Spleen (tissue), 11 donors: ENCODE measurements around the gene PCDHGB2. TPM values are rescaled to one million over a fixed set of nuclear protein-coding genes. Genes with fewer than 3 reads are reported as not detected.

Source experiments
- DNase-seq: peaks from one replicate; pipeline ENCODE4 v3.0.0-alpha.2; 2020
- H3K27ac ChIP-seq, 8 donors: fragments of 200-600 bp; sonication (generic) in 7 of 8; 1 replicate in 4 of 8; 2 replicates in 4 of 8; pipeline versions ENCODE4 v1.5.0 to v1.8.0; 2016 to 2021; ENCODE audit warnings: inconsistent platforms in 4 of 8, mild to moderate bottlenecking in 4 of 8, moderate library complexity in 1 of 8
- H3K27me3 ChIP-seq, 7 donors: fragments of 200-600 bp; sonication (generic) in 6 of 7; replicated peaks in 1 of 7; 1 replicate in 4 of 7; 2 replicates in 3 of 7; pipeline versions ENCODE4 v1.5.0 to v1.8.0; 2016 to 2021; ENCODE audit warnings: inconsistent platforms in 3 of 7, mild to moderate bottlenecking in 1 of 7
- H3K36me3 ChIP-seq, 6 donors: fragments of 200-600 bp; sonication (generic) in 5 of 6; 1 replicate in 4 of 6; 2 replicates in 2 of 6; pipeline versions ENCODE4 v1.5.0 to v1.8.0; 2016 to 2021; ENCODE audit warnings: inconsistent platforms in 2 of 6
- H3K4me1 ChIP-seq, 6 donors: fragments of 200-600 bp; sonication (generic) in 5 of 6; 1 replicate in 3 of 6; 2 replicates in 3 of 6; pipeline versions ENCODE4 v1.5.0 to v1.8.0; 2016 to 2021; ENCODE audit warnings: inconsistent platforms in 3 of 6
- H3K4me3 ChIP-seq, 8 donors: fragments of 200-600 bp; sonication (generic) in 7 of 8; 1 replicate in 4 of 8; 2 replicates in 4 of 8; pipeline versions ENCODE4 v1.5.0 to v1.8.0; 2016 to 2021; ENCODE audit warnings: inconsistent platforms in 4 of 8, mild to moderate bottlenecking in 4 of 8, moderate library complexity in 2 of 8
- H3K9me3 ChIP-seq, 8 donors: fragments of 200-600 bp; sonication (generic) in 7 of 8; 1 replicate in 4 of 8; 2 replicates in 4 of 8; pipeline versions ENCODE4 v1.5.0 to v1.8.0; 2016 to 2021; ENCODE audit warnings: inconsistent platforms in 4 of 8
- CTCF ChIP-seq, 11 experiments: fragments of 200-600 bp in 7 of 11; fragments of 450-650 bp in 4 of 11; sonication (generic) in 4 of 11; IDR thresholded peaks in 8 of 11; conservative IDR thresholded peaks in 3 of 11; 1 replicate in 7 of 11; 2 replicates in 4 of 11; pipeline versions ENCODE4 v1.4.0 to v1.8.0; 2016 to 2021; ENCODE audit warnings: antibody characterized with exemption in 11 of 11, inconsistent platforms in 4 of 11, mild to moderate bottlenecking in 1 of 11
- POLR2A ChIP-seq, 3 donors: fragments of 450-650 bp; IDR thresholded peaks; one replicate each; pipeline ENCODE4 v1.5.1; 2017; ENCODE audit warnings: antibody characterized with exemption in 3 of 3, mild to moderate bottlenecking in 1 of 3
- POLR2AphosphoS5 ChIP-seq, 3 donors: sonication (generic); formaldehyde crosslinking; IDR thresholded peaks; one replicate each; pipeline ENCODE4 v1.5.1; 2017; ENCODE audit warnings: antibody characterized with exemption in 3 of 3
- WGBS, 5 donors: extraction: QIAGEN DNeasy Blood & Tissue Kit in 3 of 5; methylation state at CpG; one replicate each; pipeline versions ENCODE4 v1.1.5 to v1.1.7; 2013 to 2018; 5-methylcytosine and 5-hydroxymethylcytosine counted together
- intact Hi-C: fragments of 100-400 bp; cut with DNase I; formaldehyde crosslinking; loops from one replicate; pipeline ENCODE4 v1.15.0; 2023; ENCODE audit warnings: low total_unique reads
- polyA plus RNA-seq, 3 donors: library from polyadenylated mRNA; stranded (reverse); fragments of 200-250 nt; gene quantifications; one replicate each; pipeline ENCODE4 v1.2.1, GENCODE V29; 2013
- total RNA-seq, 7 donors: library from RNA; depleted of rRNA in 3 of 7; stranded (reverse); fragments of >200 nt in 3 of 7; fragmentation: NEBNext Ultra II Directional in 4 of 7; extraction: Animal tissue kit (Norgen Biotek cat#: 25700) in 4 of 7; gene quantifications; one replicate each; pipeline versions ENCODE4 v1.1.0 to v1.2.1, GENCODE V29; 2016 to 2021
- donor health status: healthy with polysubstance abuse.
- donor health status: DM: no; HTN: no; CAD: no; lungs with moderate emphysema.
- donor health status: DM: no; HTN: no; CAD: no.
- donor health status: Bipolar disorder and iron deficiency.
- donor health status: healthy.
- donor health status: DM: no; HTN: no; CAD: no.
- donor health status: DM: yes; HTN: yes; CAD: no.

PCDHGB2 gene
- total and polyA plus RNA-seq, 10 donors = 0.09 to 4.5 (median 3.4) TPM; not detected in 1

GRCh38 chr5:141319699-141320098 is 40.1 kb upstream of the PCDHGB2 start:
- Histone ChIP-seq H3K36me3 (peaks cover 9 to 53% (median 38%) of the 10 kb centered on the region in 6 donors), H3K4me1 (peaks cover 4 to 22% (median 11%) of the 10 kb centered on the region in 6 donors), H3K4me3 (peak overlapping the region; percentile 49 to 82 (median 66)), H3K27me3 (no peaks in the 10 kb centered on the region), H3K27ac (peak overlapping the region in 4 of 8 donors; percentile 93 to 98 (median 96)), H3K9me3 (peaks cover 41 to 94% (median 92%) of the 10 kb centered on the region in 8 donors)
- no peak for DNase-seq
- WGBS, 5 donors = 76 to 82% (median 79%) methylated on average over 5 of the region's 5 CpGs
- no peak for TF ChIP-seq CTCF (IDR thresholded peaks at IDR 0.05 in 8 of 11, conservative IDR thresholded peaks at IDR 0.05 in 3 of 11)
- no peak for TF ChIP-seq POLR2AphosphoS5 (IDR thresholded peaks at IDR 0.05)
- TF ChIP-seq POLR2A (IDR thresholded peaks at IDR 0.05) = no peak
- intact Hi-C loops = no loop called here

- Histone ChIP-seq H3K9me3 (peaks cover 37 to 94% (median 92%) of the 10 kb centered on the region in 8 donors), H3K4me1 (peaks cover 4 to 22% (median 11%) of the 10 kb centered on the region in 6 donors), H3K27ac (peak within 1 kb of the TSS; percentile 91 to 98 (median 96)), H3K27me3 (no peaks in the 10 kb centered on the region), H3K36me3 (peaks cover 9 to 45% (median 38%) of the 10 kb centered on the region in 6 donors), H3K4me3 (peak within 1 kb of the TSS; percentile 49 to 82 (median 66))
- intact Hi-C loops = no loop called here
- WGBS, 5 donors = 1 to 3% (median 2%) methylated on average over 46 to 67 of the region's 67 CpGs
- TF ChIP-seq CTCF (IDR thresholded peaks at IDR 0.05 in 8 of 11, conservative IDR thresholded peaks at IDR 0.05 in 3 of 11) (peak; percentile 58 to 88 (median 79)), POLR2AphosphoS5 (IDR thresholded peaks at IDR 0.05) (peak; percentile 98 to 99 (median 99)), POLR2A (IDR thresholded peaks at IDR 0.05) (peak; percentile 71 to 80 (median 73))
- DNase-seq = peak; percentile 97
These were observed 39.3 kb upstream of the PCDHGB2 start, which contains the start of gene TAF7 for GRCh38 chr5:141320225-141321169. TAF7 (minus strand) TSS chr5:141320784; CDS start chr5:141320044, 740 bp downstream.

- peaks cover 30 to 94% (median 85%) of the 10 kb centered on the region in 8 donors for H3K9me3 ChIP-seq
- no peak for DNase-seq
- H3K27ac ChIP-seq = no peak overlapping the region
- peaks cover 0 to 13% (median 0%) of the 10 kb centered on the region in 7 donors for H3K27me3 ChIP-seq
- H3K36me3 ChIP-seq = peaks cover 9 to 28% (median 26%) of the 10 kb centered on the region in 6 donors
- H3K4me1 ChIP-seq = peaks cover 4 to 22% (median 11%) of the 10 kb centered on the region in 6 donors
- TF ChIP-seq POLR2AphosphoS5 (IDR thresholded peaks at IDR 0.05) (no peak), CTCF (IDR thresholded peaks at IDR 0.05 in 8 of 11, conservative IDR thresholded peaks at IDR 0.05 in 3 of 11) (no peak), POLR2A (IDR thresholded peaks at IDR 0.05) (no peak)
- intact Hi-C loops = no loop called here
- no peak overlapping the region for H3K4me3 ChIP-seq
- 71 to 82% (median 75%) methylated on average over 3 of the region's 3 CpGs for WGBS, 5 donors
These were observed 37.5 kb upstream of the PCDHGB2 start for GRCh38 chr5:141322261-141322660.
